Thyroid gland (tissue), 4 donors: ENCODE measurements around the gene CDH16. TPM values are rescaled to one million over a fixed set of nuclear protein-coding genes. Genes with fewer than 3 reads are reported as not detected.
"Not testable (repeated sequence)": the region's sequence is repeated elsewhere in the genome, so short reads cannot be mapped to it uniquely, and the experiment has no call there.

Source experiments
- DNase-seq, 2 donors: peaks; one replicate each; pipeline ENCODE4 v3.0.0-alpha.2; 2019
- H3K27ac ChIP-seq, 3 donors: fragments of 200-600 bp; sonication (generic); 1 replicate in 2 of 3; 2 replicates in 1 of 3; pipeline ENCODE4 v1.5.1; 2016 to 2019; ENCODE audit warnings: mild to moderate bottlenecking in 1 of 3, moderate library complexity in 1 of 3
- H3K27me3 ChIP-seq: fragments of 200-600 bp; sonication (generic); one replicate; pipeline ENCODE4 v1.5.1; 2019
- H3K36me3 ChIP-seq, 2 donors: fragments of 200-600 bp; sonication (generic); one replicate each; pipeline ENCODE4 v1.5.1; 2016 to 2019
- H3K4me1 ChIP-seq, 2 donors: fragments of 200-600 bp; sonication (generic); one replicate each; pipeline ENCODE4 v1.5.1; 2017 to 2019
- H3K4me3 ChIP-seq, 3 donors: fragments of 200-600 bp; sonication (generic); replicated peaks in 1 of 3; 1 replicate in 2 of 3; 2 replicates in 1 of 3; pipeline ENCODE4 v1.5.1; 2016; ENCODE audit warnings: mild to moderate bottlenecking in 1 of 3
- H3K9me3 ChIP-seq: fragments of 200-600 bp; sonication (generic); one replicate; pipeline ENCODE4 v1.5.1; 2017
- CTCF ChIP-seq, 6 experiments: fragments of 200-600 bp in 3 of 6; fragments of 450-650 bp in 3 of 6; sonication (generic) in 3 of 6; IDR thresholded peaks; one replicate each; pipeline ENCODE4 v1.5.1; 2016 to 2019; ENCODE audit warnings: antibody characterized with exemption in 6 of 6, mild to moderate bottlenecking in 2 of 6, inconsistent platforms in 1 of 6, moderate library complexity in 1 of 6
- POLR2A ChIP-seq, 2 donors: fragments of 450-650 bp; IDR thresholded peaks; one replicate each; pipeline ENCODE4 v1.6.1; 2017; ENCODE audit warnings: antibody characterized with exemption in 2 of 2, mild to moderate bottlenecking in 2 of 2, moderate library complexity in 1 of 2
- WGBS, 2 donors: methylation state at CpG; one replicate each; pipeline ENCODE4 v1.1.5; 2017; 5-methylcytosine and 5-hydroxymethylcytosine counted together
- intact Hi-C: fragments of 100-400 bp; cut with DNase I; formaldehyde crosslinking; loops from one replicate; pipeline ENCODE4 v1.15.1; 2023
- total RNA-seq, 4 donors: library from RNA; depleted of rRNA; stranded (reverse); fragments of >200 nt; gene quantifications; one replicate each; pipeline ENCODE4 v1.2.3, GENCODE V29; 2016

Gene CDH16
- total RNA-seq, 4 donors from 2014 or later = 43.1 to 166 (median 134) TPM

DNA sequence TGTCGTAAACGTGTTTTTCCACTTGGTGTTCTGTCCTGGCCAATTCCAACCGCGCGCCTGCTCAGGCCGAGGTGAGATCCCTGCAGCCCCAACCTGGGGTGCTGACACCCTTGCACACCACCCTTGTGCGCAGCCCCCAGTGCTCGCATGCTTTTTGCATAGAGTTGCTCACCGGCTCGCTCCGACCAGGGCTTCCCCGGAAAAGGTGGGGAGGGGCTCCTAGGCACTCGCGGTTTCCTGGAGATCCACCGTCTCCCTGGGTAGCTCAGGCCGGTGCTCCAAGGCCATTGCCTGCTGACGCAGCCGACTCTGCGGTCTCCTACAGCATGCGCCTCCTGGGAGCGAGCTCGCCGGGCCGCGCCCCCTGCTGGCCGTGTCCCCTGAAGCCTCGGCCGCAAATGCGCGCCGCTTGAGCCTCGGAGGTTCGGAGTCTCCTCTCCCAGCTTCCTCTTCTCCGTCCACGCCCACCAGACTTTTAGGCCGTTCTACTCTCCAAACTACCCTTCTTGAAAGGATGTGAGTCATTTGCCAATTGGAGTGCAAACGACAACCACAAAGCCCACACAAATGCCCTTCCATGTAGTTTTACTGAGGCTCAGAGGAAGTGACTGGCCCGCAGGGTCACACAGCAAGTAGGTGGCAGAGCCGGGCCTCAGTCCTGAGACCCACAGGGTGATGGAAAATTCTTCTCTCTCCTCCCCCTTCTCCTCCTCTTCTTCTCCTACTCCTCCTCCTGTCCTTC, 45.6 kb downstream of the CDH16 start:
- Histone ChIP-seq H3K36me3 (no peaks in the 10 kb centered on the region), H3K4me1 (peaks cover 19 to 23% of the 10 kb centered on the region in 2 donors), H3K9me3 (no peaks in the 10 kb centered on the region), H3K27ac (peak overlapping the region; percentile 81 to 88 (median 88)), H3K27me3 (no peaks in the 10 kb centered on the region), H3K4me3 (peak overlapping the region in 1 of 3 donors; percentile 21)
- intact Hi-C loops = no loop called here
- WGBS, 2 donors = 4 to 5% methylated on average over 37 to 39 of the region's 39 CpGs
- TF ChIP-seq POLR2A (IDR thresholded peaks at IDR 0.05) (peak in 1 of 2 donors; percentile 18), CTCF (IDR thresholded peaks at IDR 0.05) (peak; percentile 72 to 88 (median 82))
- peak; percentile 86 to 87 for DNase-seq

DNA sequence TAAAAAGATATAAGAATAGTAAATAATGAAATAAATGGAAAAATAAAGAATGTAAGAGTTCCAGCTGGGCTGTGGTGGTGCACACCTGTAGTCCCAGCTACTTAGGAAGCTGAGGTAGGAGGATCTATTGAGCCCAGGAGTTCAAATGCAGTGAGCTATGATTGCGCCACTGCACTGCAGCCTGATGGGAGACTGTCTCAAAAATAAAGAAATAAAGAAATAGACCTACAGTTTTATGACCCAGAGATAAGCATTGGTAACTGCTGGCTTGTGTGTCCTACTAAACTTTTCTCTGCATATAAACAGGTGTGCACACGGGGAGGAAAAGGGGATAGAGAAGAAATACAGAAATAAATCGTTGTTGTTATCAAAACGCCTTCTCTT, 46.1 kb downstream of the CDH16 start:
- Histone ChIP-seq H3K27ac (peak overlapping the region in 1 of 3 donors; percentile 88), H3K27me3 (no peaks in the 10 kb centered on the region), H3K9me3 (no peaks in the 10 kb centered on the region), H3K4me3 (no peak overlapping the region), H3K4me1 (peaks cover 19 to 23% of the 10 kb centered on the region in 2 donors), H3K36me3 (no peaks in the 10 kb centered on the region)
- TF ChIP-seq POLR2A (IDR thresholded peaks at IDR 0.05) (no peak), CTCF (IDR thresholded peaks at IDR 0.05) (no peak)
- intact Hi-C loops = no loop called here
- WGBS, 2 donors = 51 to 60% methylated on average over 4 of the region's 4 CpGs
- DNase-seq = no peak

DNA sequence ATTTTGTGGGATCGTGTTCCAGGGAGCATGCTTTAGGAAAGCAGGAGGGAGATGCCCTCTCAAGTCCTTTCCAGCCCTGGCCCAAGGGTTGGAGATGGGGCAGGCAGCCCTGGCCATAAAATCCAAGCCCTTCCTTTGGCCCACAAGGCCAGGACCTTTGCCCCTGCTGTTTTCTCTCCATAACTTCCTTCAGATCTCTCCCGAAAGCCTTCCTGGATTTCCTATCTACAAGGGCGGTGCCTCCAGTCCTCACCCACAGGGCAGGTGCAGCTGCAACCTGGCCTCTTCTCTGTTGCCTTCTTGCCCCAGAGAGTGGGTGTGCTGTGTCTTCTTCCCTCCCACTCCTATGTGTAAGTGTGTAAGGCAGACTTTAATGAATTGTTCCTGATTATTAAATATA, 46.8 kb downstream of the CDH16 start:
- H3K4me3 ChIP-seq = no peak overlapping the region
- no peaks in the 10 kb centered on the region for H3K36me3 ChIP-seq
- WGBS, 2 donors = 90 to 96% methylated on average over 3 of the region's 3 CpGs
- intact Hi-C loops = no loop called here
- no peaks in the 10 kb centered on the region for H3K27me3 ChIP-seq
- DNase-seq = no peak
- peaks cover 19 to 23% of the 10 kb centered on the region in 2 donors for H3K4me1 ChIP-seq
- TF ChIP-seq POLR2A (IDR thresholded peaks at IDR 0.05) (no peak), CTCF (IDR thresholded peaks at IDR 0.05) (no peak)
- no peak overlapping the region for H3K27ac ChIP-seq
- no peaks in the 10 kb centered on the region for H3K9me3 ChIP-seq

DNA sequence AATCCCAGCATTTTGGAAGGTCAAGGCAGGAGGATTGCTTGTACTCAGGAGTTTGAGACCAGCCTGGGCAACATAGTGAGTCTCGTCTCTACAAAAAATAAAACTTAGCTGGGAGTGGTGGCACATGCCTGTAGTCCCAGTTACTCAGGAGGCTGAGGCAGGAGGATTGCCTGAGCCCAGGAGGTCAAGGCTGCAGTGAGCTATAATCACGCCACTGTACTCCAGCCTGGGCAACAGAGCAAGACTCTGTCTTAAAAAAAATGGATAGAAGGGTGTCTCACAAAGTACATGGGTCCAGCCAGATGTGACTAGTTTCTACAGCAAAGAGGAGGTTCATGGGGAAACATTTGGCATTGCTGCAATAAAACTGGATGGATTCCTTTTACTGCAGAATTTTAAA, 47.3 kb downstream of the CDH16 start:
- peaks cover 19 to 23% of the 10 kb centered on the region in 2 donors for H3K4me1 ChIP-seq
- intact Hi-C loops, H3K4me3 ChIP-seq, H3K9me3 ChIP-seq, H3K27me3 ChIP-seq, H3K36me3 ChIP-seq, DNase-seq, H3K27ac ChIP-seq: not testable (repeated sequence)
- WGBS, 2 donors = 96 to 100% methylated on average over 2 of the region's 2 CpGs

- TF ChIP-seq CTCF (IDR thresholded peaks at IDR 0.05) (no peak), POLR2A (IDR thresholded peaks at IDR 0.05) (no peak)
- Histone ChIP-seq H3K4me3 (no peak overlapping the region), H3K36me3 (no peaks in the 10 kb centered on the region), H3K9me3 (no peaks in the 10 kb centered on the region), H3K27ac (no peak overlapping the region), H3K27me3 (no peaks in the 10 kb centered on the region), H3K4me1 (peaks cover 13 to 21% of the 10 kb centered on the region in 2 donors)
- WGBS, 2 donors = 78 to 90% methylated on average over 1 of the region's 1 CpG
- DNase-seq = no peak
- intact Hi-C loops = loop anchor here (5.0 to 10.0 kb wide), 4 partner anchors 37 to 455 kb away; partner anchors contain the start of gene NAE1
Measured at GRCh38 chr16:66869424-66869823, 49.3 kb downstream of the CDH16 start.
